RWPE2 (cell line): ENCODE data around the gene PKNOX2.

ENCODE experiments used
- ATAC-seq: fragments of 200-7000 bp; cut with Tn5 transposase; 3 replicates; pipeline ENCODE4 v1.9.1; 2021; ENCODE audit warnings: low read depth
- DNase-seq: peaks from one replicate; pipeline ENCODE4 v3.0.0-alpha.2; 2020; ENCODE audit warnings: low spot score
- H3K27ac ChIP-seq: fragments of 450-650 bp; 2 replicates; pipeline ENCODE4 v1.5.1; 2017; ENCODE audit warnings: mild to moderate bottlenecking; ENCODE audit not compliant: poor library complexity, severe bottlenecking
- H3K27me3 ChIP-seq: fragments of 250-450 bp; sonication (Bioruptor Pico); 2 replicates; pipeline ENCODE4 v1.5.1; 2021; ENCODE audit warnings: mild to moderate bottlenecking, moderate library complexity; ENCODE audit not compliant: insufficient read depth, poor library complexity, severe bottlenecking
- H3K36me3 ChIP-seq: fragments of 250-450 bp; sonication (Bioruptor Pico); 2 replicates; pipeline ENCODE4 v1.5.1; 2020; ENCODE audit warnings: low read depth, mild to moderate bottlenecking, moderate library complexity
- H3K4me1 ChIP-seq: fragments of 250-450 bp; sonication (Bioruptor Pico); 2 replicates; pipeline ENCODE4 v1.5.1; 2021; ENCODE audit warnings: mild to moderate bottlenecking, moderate library complexity; ENCODE audit not compliant: insufficient read depth, poor library complexity, severe bottlenecking
- H3K4me3 ChIP-seq: fragments of 250-450 bp; sonication (Bioruptor Pico); 2 replicates; pipeline ENCODE4 v1.5.1; 2021; ENCODE audit warnings: mild to moderate bottlenecking, moderate library complexity; ENCODE audit not compliant: severe bottlenecking
- H3K9me3 ChIP-seq: fragments of 250-450 bp; sonication (Bioruptor Pico); 2 replicates; pipeline ENCODE4 v1.5.1; 2021; ENCODE audit warnings: mild to moderate bottlenecking, moderate library complexity; ENCODE audit not compliant: severe bottlenecking
- TF ChIP-seq, protein P1 (sequence below): fragments of 450-650 bp; IDR thresholded peaks from one replicate; pipeline ENCODE4 v1.5.1; 2017; ENCODE audit warnings: mild to moderate bottlenecking, moderate library complexity; ENCODE audit not compliant: poor library complexity, severe bottlenecking

Gene PKNOX2

GRCh38 chr11:125170001-125170509, 5.5 kb downstream of the PKNOX2 start:
- no peaks in the 10 kb centered on the region for H3K9me3 ChIP-seq
- H3K4me1 ChIP-seq, result no peaks in the 10 kb centered on the region
- DNase-seq, result peak; percentile 6
- ATAC-seq, result no peak
- peaks cover 10% of the 10 kb centered on the region for H3K27me3 ChIP-seq
- no peak overlapping the region for H3K4me3 ChIP-seq
- no peaks in the 10 kb centered on the region for H3K36me3 ChIP-seq
- TF ChIP-seq, protein P1, sequence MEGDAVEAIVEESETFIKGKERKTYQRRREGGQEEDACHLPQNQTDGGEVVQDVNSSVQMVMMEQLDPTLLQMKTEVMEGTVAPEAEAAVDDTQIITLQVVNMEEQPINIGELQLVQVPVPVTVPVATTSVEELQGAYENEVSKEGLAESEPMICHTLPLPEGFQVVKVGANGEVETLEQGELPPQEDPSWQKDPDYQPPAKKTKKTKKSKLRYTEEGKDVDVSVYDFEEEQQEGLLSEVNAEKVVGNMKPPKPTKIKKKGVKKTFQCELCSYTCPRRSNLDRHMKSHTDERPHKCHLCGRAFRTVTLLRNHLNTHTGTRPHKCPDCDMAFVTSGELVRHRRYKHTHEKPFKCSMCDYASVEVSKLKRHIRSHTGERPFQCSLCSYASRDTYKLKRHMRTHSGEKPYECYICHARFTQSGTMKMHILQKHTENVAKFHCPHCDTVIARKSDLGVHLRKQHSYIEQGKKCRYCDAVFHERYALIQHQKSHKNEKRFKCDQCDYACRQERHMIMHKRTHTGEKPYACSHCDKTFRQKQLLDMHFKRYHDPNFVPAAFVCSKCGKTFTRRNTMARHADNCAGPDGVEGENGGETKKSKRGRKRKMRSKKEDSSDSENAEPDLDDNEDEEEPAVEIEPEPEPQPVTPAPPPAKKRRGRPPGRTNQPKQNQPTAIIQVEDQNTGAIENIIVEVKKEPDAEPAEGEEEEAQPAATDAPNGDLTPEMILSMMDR, result no peak
- H3K27ac ChIP-seq, result no peak overlapping the region

- TF ChIP-seq, protein P1, result no peak
- Histone ChIP-seq H3K36me3 (no peaks in the 10 kb centered on the region), H3K27ac (no peak overlapping the region), H3K4me3 (no peak overlapping the region), H3K9me3 (no peaks in the 10 kb centered on the region), H3K27me3 (peaks cover 6% of the 10 kb centered on the region), H3K4me1 (no peaks in the 10 kb centered on the region)
- ATAC-seq (no peak), DNase-seq (peak; percentile 22)
Measured at GRCh38 chr11:125170510-125171031, 6.0 kb downstream of the PKNOX2 start.

- Histone ChIP-seq H3K36me3 (no peaks in the 10 kb centered on the region), H3K9me3 (no peaks in the 10 kb centered on the region), H3K4me1 (no peaks in the 10 kb centered on the region), H3K27me3 (no peaks in the 10 kb centered on the region), H3K4me3 (no peak overlapping the region), H3K27ac (no peak overlapping the region)
- DNase-seq (peak; percentile 23), ATAC-seq (no peak)
- TF ChIP-seq, protein P1, result no peak
Measured at GRCh38 chr11:125171974-125172373, 7.4 kb downstream of the PKNOX2 start.

DNA sequence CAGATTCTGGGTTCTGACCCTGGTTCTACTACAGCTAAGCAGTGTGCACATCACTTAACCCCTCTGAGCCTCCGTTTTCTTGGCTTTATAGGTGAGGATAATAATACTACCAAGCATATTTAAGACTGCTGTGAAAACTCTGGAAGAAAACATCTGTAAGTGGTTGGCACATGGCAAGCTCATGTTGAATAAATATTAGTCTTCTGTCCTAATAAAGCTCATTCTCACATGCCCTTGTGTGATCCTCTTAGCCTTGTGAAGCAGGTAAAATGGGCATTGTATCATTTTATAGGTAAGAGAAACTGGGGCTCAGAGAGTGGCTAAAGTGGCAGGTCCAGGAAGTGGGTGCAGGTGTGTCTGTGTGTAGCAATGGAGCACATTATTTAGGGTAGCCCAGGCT, 8.5 kb downstream of the PKNOX2 start:
- Histone ChIP-seq H3K4me3 (no peak overlapping the region), H3K4me1 (no peaks in the 10 kb centered on the region), H3K27me3 (no peaks in the 10 kb centered on the region), H3K36me3 (no peaks in the 10 kb centered on the region), H3K9me3 (no peaks in the 10 kb centered on the region), H3K27ac (no peak overlapping the region)
- ATAC-seq (no peak), DNase-seq (no peak)
- TF ChIP-seq, protein P1, result no peak

DNA sequence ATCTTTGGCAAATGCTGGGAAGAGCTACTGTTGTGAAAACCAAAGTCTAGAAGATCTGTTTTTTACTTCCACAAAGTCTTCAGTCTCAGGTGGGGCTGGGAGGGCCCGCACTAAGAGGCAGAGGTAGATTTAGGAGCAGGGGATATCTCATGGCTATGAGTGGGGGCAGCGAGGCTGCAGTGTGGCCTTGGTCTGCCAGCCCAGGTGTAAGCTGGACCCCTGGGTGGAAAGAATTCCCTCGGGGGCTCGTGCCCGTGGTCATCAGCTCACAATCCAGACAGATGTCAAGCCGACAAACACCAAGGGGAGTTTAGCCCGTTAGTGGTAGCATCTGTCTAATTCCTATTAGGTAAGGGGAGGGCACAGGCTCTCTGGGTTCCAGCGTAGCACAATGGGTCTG, 9.0 kb downstream of the PKNOX2 start:
- Histone ChIP-seq H3K27ac (no peak overlapping the region), H3K36me3 (no peaks in the 10 kb centered on the region), H3K9me3 (no peaks in the 10 kb centered on the region), H3K27me3 (no peaks in the 10 kb centered on the region), H3K4me1 (no peaks in the 10 kb centered on the region), H3K4me3 (no peak overlapping the region)
- TF ChIP-seq, protein P1, result no peak
- DNase-seq, result peak; percentile 21
- ATAC-seq, result no peak
